Caco-2 (cell line): ENCODE results near the gene MACROD2. TPM values are rescaled to one million over a fixed set of nuclear protein-coding genes. Genes with fewer than 3 reads are reported as not detected.

Experiments
- BruUV-seq: library from RNA; stranded (reverse); fragments of 400-500 nt; replicated peaks from 2 replicates; lab custom pipeline; 2021; lab: Mats Ljungman, UMichigan
- CTCF ChIA-PET: fragments of 300-600 bp; sonication (Branson Sonifier 250); formaldehyde crosslinking; loops from one replicate; lab custom pipeline; 2022; ENCODE audit warnings: antibody characterized with exemption; lab: Charles Lee
- POLR2A ChIA-PET: fragments of 300-600 bp; sonication (Branson Sonifier 250); formaldehyde crosslinking; loops from one replicate; lab custom pipeline; 2022; ENCODE audit warnings: antibody characterized with exemption; lab: Charles Lee
- DNase-seq, 2 experiments: peaks; one replicate each; pipeline versions ENCODE4 v3.0.0 to v3.0.0-alpha.2; 2020 to 2022
- H3K27me3 ChIP-seq: replicated peaks from 2 replicates; pipeline ENCODE4 v1.6.0; 2011; ENCODE audit warnings: low read length; ENCODE audit not compliant: control insufficient read depth, insufficient read depth
- H3K36me3 ChIP-seq: 2 replicates; pipeline ENCODE4 v1.5.1; 2011; ENCODE audit warnings: low read length; ENCODE audit not compliant: control insufficient read depth, insufficient read depth
- H3K4me1 ChIP-seq: fragments of 250-450 bp; sonication (Bioruptor Pico); 2 replicates; pipeline ENCODE4 v1.5.1; 2020; ENCODE audit warnings: mild to moderate bottlenecking
- H3K4me3 ChIP-seq: 2 replicates; pipeline ENCODE4 v1.5.1; 2011; ENCODE audit warnings: low read depth, mild to moderate bottlenecking, control low read depth, low read length
- H3K9me3 ChIP-seq: fragments of 250-450 bp; sonication (Bioruptor Pico); 2 replicates; pipeline ENCODE4 v1.5.1; 2020; ENCODE audit warnings: mild to moderate bottlenecking, moderate library complexity
- H3K27ac Mint-ChIP-seq: one replicate; pipeline ENCODE4 v1.8.0; 2022; ENCODE audit warnings: mixed read lengths; ENCODE audit not compliant: unreplicated experiment
- H3K27me3 Mint-ChIP-seq: one replicate; pipeline ENCODE4 v1.8.0; 2022; ENCODE audit warnings: mixed read lengths; ENCODE audit not compliant: insufficient read depth, unreplicated experiment
- H3K36me3 Mint-ChIP-seq: one replicate; pipeline ENCODE4 v1.8.0; 2022; ENCODE audit warnings: mild to moderate bottlenecking, mixed read lengths; ENCODE audit not compliant: insufficient read depth, unreplicated experiment
- H3K4me1 Mint-ChIP-seq: one replicate; pipeline ENCODE4 v1.8.0; 2022; ENCODE audit warnings: low read depth, mixed read lengths; ENCODE audit not compliant: unreplicated experiment
- H3K4me3 Mint-ChIP-seq: one replicate; pipeline ENCODE4 v1.8.0; 2022; ENCODE audit warnings: mild to moderate bottlenecking, moderate library complexity, mixed read lengths; ENCODE audit not compliant: unreplicated experiment
- H3K9me3 Mint-ChIP-seq: one replicate; pipeline ENCODE4 v1.8.0; 2022; ENCODE audit warnings: mixed read lengths; ENCODE audit not compliant: unreplicated experiment
- intact Hi-C: fragments of 100-400 bp; cut with micrococcal nuclease; formaldehyde crosslinking; loops from one replicate; pipeline ENCODE4 v1.10.0; 2022; ENCODE audit not compliant: unreplicated experiment
- total RNA-seq: library from RNA; stranded (reverse); gene quantifications from 2 replicates; pipeline ENCODE4 v1.2.3, GENCODE V29; 2022
- TF ChIP-seq, protein P1 (sequence below), 2 experiments: fragments of 200-600 bp in 1 of 2; IDR thresholded peaks; 1 replicate in 1 of 2; 2 replicates in 1 of 2; pipeline versions ENCODE4 v1.5.1 to v1.8.0; 2011 to 2022; ENCODE audit warnings: antibody characterized with exemption in 1 of 2, control low read depth in 1 of 2, inconsistent platforms in 1 of 2, low read depth in 1 of 2, low read length in 1 of 2, mild to moderate bottlenecking in 1 of 2, moderate library complexity in 1 of 2; ENCODE audit not compliant: insufficient read depth in 1 of 2, severe bottlenecking in 1 of 2, unreplicated experiment in 1 of 2

Gene MACROD2
- total RNA-seq, 1 experiment from 2014 or later, result 6.4 TPM

DNA sequence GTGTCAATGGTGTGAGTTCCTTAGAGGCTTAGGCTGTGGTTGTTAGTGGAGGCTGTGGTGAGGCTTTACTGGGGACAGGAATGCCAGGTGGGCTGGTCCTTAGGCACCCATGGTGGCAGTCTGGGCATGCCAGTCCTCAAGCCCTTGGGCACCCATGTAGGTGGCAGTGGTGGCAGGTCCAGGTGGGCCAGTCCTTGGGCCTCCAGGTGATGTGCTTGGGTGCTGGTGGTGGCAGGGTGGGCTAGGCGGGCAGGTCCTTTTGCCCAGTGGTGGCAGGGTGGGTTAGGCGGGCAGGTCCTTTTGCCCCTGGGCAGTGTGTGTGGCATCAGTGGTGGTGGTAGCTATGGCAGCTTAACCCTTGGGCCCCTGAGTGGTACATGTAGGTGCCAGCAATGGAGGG lies 208.3 kb downstream of the MACROD2 start:
- Mint-ChIP-seq H3K36me3 (no peaks in the 10 kb centered on the region), H3K4me3 (no peak overlapping the region), H3K27ac (no peak overlapping the region), H3K27me3 (no peaks in the 10 kb centered on the region), H3K4me1 (peaks cover 5% of the 10 kb centered on the region), H3K9me3 (no peaks in the 10 kb centered on the region)
- TF ChIP-seq, protein P1, sequence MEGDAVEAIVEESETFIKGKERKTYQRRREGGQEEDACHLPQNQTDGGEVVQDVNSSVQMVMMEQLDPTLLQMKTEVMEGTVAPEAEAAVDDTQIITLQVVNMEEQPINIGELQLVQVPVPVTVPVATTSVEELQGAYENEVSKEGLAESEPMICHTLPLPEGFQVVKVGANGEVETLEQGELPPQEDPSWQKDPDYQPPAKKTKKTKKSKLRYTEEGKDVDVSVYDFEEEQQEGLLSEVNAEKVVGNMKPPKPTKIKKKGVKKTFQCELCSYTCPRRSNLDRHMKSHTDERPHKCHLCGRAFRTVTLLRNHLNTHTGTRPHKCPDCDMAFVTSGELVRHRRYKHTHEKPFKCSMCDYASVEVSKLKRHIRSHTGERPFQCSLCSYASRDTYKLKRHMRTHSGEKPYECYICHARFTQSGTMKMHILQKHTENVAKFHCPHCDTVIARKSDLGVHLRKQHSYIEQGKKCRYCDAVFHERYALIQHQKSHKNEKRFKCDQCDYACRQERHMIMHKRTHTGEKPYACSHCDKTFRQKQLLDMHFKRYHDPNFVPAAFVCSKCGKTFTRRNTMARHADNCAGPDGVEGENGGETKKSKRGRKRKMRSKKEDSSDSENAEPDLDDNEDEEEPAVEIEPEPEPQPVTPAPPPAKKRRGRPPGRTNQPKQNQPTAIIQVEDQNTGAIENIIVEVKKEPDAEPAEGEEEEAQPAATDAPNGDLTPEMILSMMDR (IDR thresholded peaks at IDR 0.05; ENCODE audit: insufficient read depth in 1 of 2, low read depth in 1 of 2, low read length in 1 of 2, severe bottlenecking in 1 of 2, unreplicated experiment in 1 of 2), result no peak
- BruUV-seq, result no TSS peak
- Histone ChIP-seq H3K4me3 (no peak overlapping the region), H3K4me1 (peaks cover 3% of the 10 kb centered on the region; the same call in 1 of the 2 replicates), H3K36me3 (no peaks in the 10 kb centered on the region), H3K9me3 (0 out of 2 replicates have a peak, but pooled peaks cover 11% of the 10 kb centered on the region), H3K27me3 (no peaks in the 10 kb centered on the region)
- ChIA-PET CTCF (no interaction called here), POLR2A (no interaction called here)
- no peak for DNase-seq
- intact Hi-C loops, result no loop called here

DNA sequence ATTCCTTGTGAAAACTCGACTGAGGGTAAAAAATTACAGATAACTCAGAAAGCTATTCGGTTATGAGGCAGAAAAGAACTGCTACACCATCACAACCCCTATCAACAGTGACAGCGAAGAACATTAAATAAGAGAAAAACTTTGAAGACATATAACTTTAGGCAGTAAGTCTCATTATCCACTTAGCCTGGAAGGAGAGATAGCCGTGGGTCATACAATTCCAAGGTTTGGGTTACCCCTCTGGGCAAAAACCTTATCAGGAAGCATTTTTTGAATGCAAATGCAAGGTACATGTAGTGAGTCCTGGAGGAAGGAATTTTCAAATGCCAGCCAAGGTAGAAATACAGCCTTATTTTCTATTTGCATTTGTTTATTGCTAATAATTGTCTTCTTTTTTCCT lies 212.3 kb downstream of the MACROD2 start:
- H3K4me3 ChIP-seq, result no peak overlapping the region
- 0 out of 2 replicates have a peak, but pooled peaks cover 8% of the 10 kb centered on the region for H3K9me3 ChIP-seq
- no TSS peak for BruUV-seq
- H3K27me3 ChIP-seq, result no peaks in the 10 kb centered on the region
- Mint-ChIP-seq H3K9me3 (no peaks in the 10 kb centered on the region), H3K36me3 (no peaks in the 10 kb centered on the region), H3K27me3 (no peaks in the 10 kb centered on the region), H3K27ac (no peak overlapping the region), H3K4me1 (no peaks in the 10 kb centered on the region), H3K4me3 (no peak overlapping the region)
- ChIA-PET POLR2A (no interaction called here), CTCF (no interaction called here)
- DNase-seq, result no peak
- H3K4me1 ChIP-seq, result no peaks in the 10 kb centered on the region
- intact Hi-C loops, result no loop called here
- H3K36me3 ChIP-seq, result no peaks in the 10 kb centered on the region
- TF ChIP-seq, protein P1 (IDR thresholded peaks at IDR 0.05; ENCODE audit: insufficient read depth in 1 of 2, low read depth in 1 of 2, low read length in 1 of 2, severe bottlenecking in 1 of 2, unreplicated experiment in 1 of 2), result no peak

DNA sequence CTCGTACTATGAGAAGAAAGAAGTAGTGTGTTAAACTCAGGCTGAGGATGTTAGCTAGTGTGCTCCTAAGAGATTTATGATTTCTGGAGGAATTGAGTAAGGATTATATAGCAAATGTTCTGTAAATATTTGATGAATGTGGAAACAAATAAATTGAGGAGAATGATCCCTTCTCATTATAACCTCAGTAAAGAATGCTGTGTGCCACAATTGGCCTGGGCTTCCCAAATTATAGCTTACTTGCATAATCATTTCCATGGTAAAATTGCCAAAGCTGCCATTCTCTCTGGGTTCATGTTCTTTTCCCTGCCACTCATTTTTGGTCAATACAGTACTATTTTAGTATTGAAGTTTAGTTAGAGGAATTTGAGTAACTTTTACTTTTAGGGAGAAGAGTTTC lies 213.6 kb downstream of the MACROD2 start:
- intact Hi-C loops, result no loop called here
- TF ChIP-seq, protein P1 (IDR thresholded peaks at IDR 0.05; ENCODE audit: insufficient read depth in 1 of 2, low read depth in 1 of 2, low read length in 1 of 2, severe bottlenecking in 1 of 2, unreplicated experiment in 1 of 2), result no peak
- Histone ChIP-seq H3K4me3 (no peak overlapping the region), H3K4me1 (no peaks in the 10 kb centered on the region), H3K36me3 (no peaks in the 10 kb centered on the region), H3K9me3 (no peaks in the 10 kb centered on the region), H3K27me3 (no peaks in the 10 kb centered on the region)
- Mint-ChIP-seq H3K36me3 (no peaks in the 10 kb centered on the region), H3K27me3 (no peaks in the 10 kb centered on the region), H3K4me1 (no peaks in the 10 kb centered on the region), H3K4me3 (no peak overlapping the region), H3K9me3 (no peaks in the 10 kb centered on the region), H3K27ac (no peak overlapping the region)
- ChIA-PET POLR2A (no interaction called here), CTCF (no interaction called here)
- DNase-seq, result no peak
- BruUV-seq, result no TSS peak
